ENCODE measurements around the gene CENPL.
"Not testable (repeated sequence)": the region's sequence is repeated elsewhere in the genome, so short reads cannot be mapped to it uniquely, and the experiment has no call there.

The CENPL gene

GRCh38 chr1:173864179-173864867, 39.6 kb upstream of the CENPL start:
- DNase-seq: no peak
- H3K4me3 Mint-ChIP-seq: peak overlapping the region; percentile 94
- peaks cover 41% of the 10 kb centered on the region for H3K4me1 Mint-ChIP-seq
- H3K9me3 Mint-ChIP-seq: no peaks in the 10 kb centered on the region
- peak overlapping the region; percentile 88 for H3K27ac Mint-ChIP-seq
- H3K36me3 Mint-ChIP-seq (ENCODE audit: low read depth): peaks cover 56% of the 10 kb centered on the region
- H3K27me3 Mint-ChIP-seq (ENCODE audit: low read depth, poor library complexity): peaks cover 4% of the 10 kb centered on the region
- no peak for TF ChIP-seq CTCF (IDR thresholded peaks at IDR 0.05)

GRCh38 chr1:173863224-173864161, 38.8 kb upstream of the CENPL start:
- no peak for DNase-seq
- H3K4me3 Mint-ChIP-seq: peak overlapping the region; percentile 62
- no peaks in the 10 kb centered on the region for H3K9me3 Mint-ChIP-seq
- TF ChIP-seq CTCF (IDR thresholded peaks at IDR 0.05): no peak
- peaks cover 4% of the 10 kb centered on the region for H3K27me3 Mint-ChIP-seq (ENCODE audit: low read depth, poor library complexity)
- H3K27ac Mint-ChIP-seq: peak overlapping the region; percentile 84
- peaks cover 34% of the 10 kb centered on the region for H3K4me1 Mint-ChIP-seq
- H3K36me3 Mint-ChIP-seq (ENCODE audit: low read depth): peaks cover 57% of the 10 kb centered on the region

- Mint-ChIP-seq H3K9me3 (no peaks in the 10 kb centered on the region), H3K27me3 (ENCODE audit: low read depth, poor library complexity) (peaks cover 4% of the 10 kb centered on the region), H3K4me3 (no peak overlapping the region), H3K4me1 (peaks cover 34% of the 10 kb centered on the region), H3K36me3 (ENCODE audit: low read depth) (peaks cover 64% of the 10 kb centered on the region), H3K27ac (peak overlapping the region; percentile 78)
- TF ChIP-seq CTCF (IDR thresholded peaks at IDR 0.05): no peak
- no peak for DNase-seq
Measured at GRCh38 chr1:173862769-173863223, 38.1 kb upstream of the CENPL start.

GRCh38 chr1:173862146-173862768, 37.6 kb upstream of the CENPL start:
- H3K4me3 Mint-ChIP-seq; H3K27me3 Mint-ChIP-seq (ENCODE audit: low read depth, poor library complexity); H3K9me3 Mint-ChIP-seq; DNase-seq: not testable (repeated sequence)
- peaks cover 69% of the 10 kb centered on the region for H3K36me3 Mint-ChIP-seq (ENCODE audit: low read depth)
- peaks cover 34% of the 10 kb centered on the region for H3K4me1 Mint-ChIP-seq
- H3K27ac Mint-ChIP-seq: peak overlapping the region; percentile 78

- peaks cover 31% of the 10 kb centered on the region for H3K4me1 Mint-ChIP-seq
- H3K27ac Mint-ChIP-seq: no peak overlapping the region
Measured at GRCh38 chr1:173861731-173862145, 37.1 kb upstream of the CENPL start.

More at GRCh38 chr1:173861731-173862145, 37.1 kb upstream of the CENPL start:
- peaks cover 69% of the 10 kb centered on the region for H3K36me3 Mint-ChIP-seq (ENCODE audit: low read depth)
- TF ChIP-seq CTCF (IDR thresholded peaks at IDR 0.05): no peak
- no peaks in the 10 kb centered on the region for H3K9me3 Mint-ChIP-seq
- H3K27me3 Mint-ChIP-seq (ENCODE audit: low read depth, poor library complexity): no peaks in the 10 kb centered on the region
- DNase-seq: no peak
- no peak overlapping the region for H3K4me3 Mint-ChIP-seq
